HEK293 (cell line): ENCODE results near the gene SRMS.

Experiments
- CTCF ChIA-PET: fragments of 350-600 bp; formaldehyde crosslinking; extraction: SDS; loops from one replicate; lab custom pipeline; 2021; ENCODE audit warnings: antibody characterized with exemption; lab: Yijun Ruan, JAX
- POLR2A ChIA-PET: fragments of 300-600 bp; formaldehyde crosslinking; extraction: SDS; loops from one replicate; lab custom pipeline; 2020; ENCODE audit warnings: antibody characterized with exemption, inconsistent platforms; lab: Yijun Ruan, JAX
- H3K27ac ChIP-seq: fragments of 200-500 bp; sonication (Bioruptor generic); 2 replicates; pipeline ENCODE4 v1.5.1; 2014; ENCODE audit warnings: low read depth, low read length, control low read depth, inconsistent platforms; ENCODE audit errors: extremely low read depth
- H3K36me3 ChIP-seq, 2 experiments: fragments of 200-500 bp in 1 of 2; sonication (Bioruptor generic) in 1 of 2; 1 replicate in 1 of 2; 2 replicates in 1 of 2; pipeline ENCODE4 v1.5.1; 2014 to 2017; ENCODE audit warnings: inconsistent platforms in 2 of 2, low read length in 2 of 2; ENCODE audit not compliant: control insufficient read depth in 2 of 2, insufficient read depth in 1 of 2
- H3K4me1 ChIP-seq: fragments of 200-500 bp; sonication (Bioruptor generic); 2 replicates; pipeline ENCODE4 v1.5.1; 2014; ENCODE audit warnings: mild to moderate bottlenecking, low read length, inconsistent platforms; ENCODE audit not compliant: control insufficient read depth, insufficient read depth
- H3K4me3 ChIP-seq: 2 replicates; pipeline ENCODE4 v1.5.1; 2011; ENCODE audit warnings: low read depth, mild to moderate bottlenecking, control low read depth, low read length, moderate library complexity
- H3K9me3 ChIP-seq: fragments of 200-500 bp; sonication (Bioruptor generic); 2 replicates; pipeline ENCODE4 v1.5.1; 2014; ENCODE audit warnings: low read depth, low read length, inconsistent platforms; ENCODE audit not compliant: control insufficient read depth, insufficient read depth
- ATF2 ChIP-seq: fragments of 450-650 bp; formaldehyde crosslinking; IDR thresholded peaks from 2 replicates; pipeline ENCODE4 v1.5.1; 2016; ENCODE audit warnings: missing biosample characterization, missing genetic modification characterization, low read depth
- KLF16 ChIP-seq: fragments of 450-650 bp; formaldehyde crosslinking; IDR thresholded peaks from 2 replicates; pipeline ENCODE4 v1.5.1; 2017; ENCODE audit warnings: missing biosample characterization, missing genetic modification characterization
- PATZ1 ChIP-seq: fragments of 450-650 bp; formaldehyde crosslinking; IDR thresholded peaks from 2 replicates; pipeline ENCODE4 v1.5.1; 2016; ENCODE audit warnings: missing biosample characterization, missing genetic modification characterization
- PRDM2 ChIP-seq: fragments of 450-650 bp; formaldehyde crosslinking; IDR thresholded peaks from 2 replicates; pipeline ENCODE4 v1.5.1; 2016; ENCODE audit warnings: missing biosample characterization, missing genetic modification characterization, borderline replicate concordance
- TRIM28 ChIP-seq: IDR thresholded peaks from 2 replicates; pipeline ENCODE4 v1.6.1; 2011; ENCODE audit warnings: low read length, control low read depth, borderline replicate concordance
- ZBTB10 ChIP-seq: fragments of 450-650 bp; formaldehyde crosslinking; IDR thresholded peaks from 2 replicates; pipeline ENCODE4 v1.5.1; 2016; ENCODE audit warnings: missing biosample characterization, missing genetic modification characterization
- ZBTB26 ChIP-seq: fragments of 450-650 bp; formaldehyde crosslinking; optimal IDR thresholded peaks from 2 replicates; pipeline ENCODE3; 2016; ENCODE audit warnings: missing biosample characterization, mild to moderate bottlenecking, missing genetic modification characterization
- ZBTB6 ChIP-seq: fragments of 450-650 bp; formaldehyde crosslinking; IDR thresholded peaks from 2 replicates; pipeline ENCODE4 v1.5.1; 2017; ENCODE audit warnings: missing biosample characterization, missing genetic modification characterization
- ZFP69B ChIP-seq: fragments of 450-650 bp; formaldehyde crosslinking; IDR thresholded peaks from 2 replicates; pipeline ENCODE4 v1.5.1; 2016; ENCODE audit warnings: missing biosample characterization, missing genetic modification characterization
- ZIC2 ChIP-seq: fragments of 450-650 bp; formaldehyde crosslinking; IDR thresholded peaks from 2 replicates; pipeline ENCODE4 v1.5.1; 2016; ENCODE audit warnings: missing biosample characterization, missing genetic modification characterization
- ZNF202 ChIP-seq: fragments of 450-650 bp; formaldehyde crosslinking; IDR thresholded peaks from 2 replicates; pipeline ENCODE4 v1.5.1; 2016; ENCODE audit warnings: missing biosample characterization, missing genetic modification characterization, borderline replicate concordance
- ZNF24 ChIP-seq: fragments of 450-650 bp; formaldehyde crosslinking; IDR thresholded peaks from 2 replicates; pipeline ENCODE4 v1.5.1; 2016; ENCODE audit warnings: missing biosample characterization, missing genetic modification characterization
- ZNF335 ChIP-seq: fragments of 450-650 bp; formaldehyde crosslinking; conservative IDR thresholded peaks from 2 replicates; pipeline ENCODE4 v1.5.1; 2016; ENCODE audit warnings: missing biosample characterization, missing genetic modification characterization
- ZNF423 ChIP-seq: fragments of 450-650 bp; formaldehyde crosslinking; IDR thresholded peaks from 2 replicates; pipeline ENCODE4 v1.5.1; 2016; ENCODE audit warnings: missing biosample characterization, missing genetic modification characterization
- ZNF530 ChIP-seq: fragments of 450-650 bp; formaldehyde crosslinking; IDR thresholded peaks from 2 replicates; pipeline ENCODE4 v1.5.1; 2016; ENCODE audit warnings: low read depth, missing biosample characterization, missing genetic modification characterization
- ZNF548 ChIP-seq: fragments of 450-650 bp; formaldehyde crosslinking; IDR thresholded peaks from 2 replicates; pipeline ENCODE4 v1.5.1; 2016; ENCODE audit warnings: missing biosample characterization, missing genetic modification characterization
- ZNF561 ChIP-seq: fragments of 450-650 bp; IDR thresholded peaks from 2 replicates; pipeline ENCODE4 v1.5.1; 2018; ENCODE audit warnings: missing biosample characterization, missing genetic modification characterization, borderline replicate concordance
- ZNF600 ChIP-seq: fragments of 450-650 bp; formaldehyde crosslinking; IDR thresholded peaks from 2 replicates; pipeline ENCODE4 v1.5.1; 2016; ENCODE audit warnings: missing biosample characterization, missing genetic modification characterization
- ZNF707 ChIP-seq: fragments of 450-650 bp; formaldehyde crosslinking; IDR thresholded peaks from 2 replicates; pipeline ENCODE4 v1.5.1; 2016; ENCODE audit warnings: missing biosample characterization, missing genetic modification characterization
- ZSCAN4 ChIP-seq: fragments of 450-650 bp; formaldehyde crosslinking; IDR thresholded peaks from 2 replicates; pipeline ENCODE4 v1.5.1; 2017; ENCODE audit warnings: missing biosample characterization, missing genetic modification characterization

SRMS gene

GRCh38 chr20:63534427-63534830 is 13.1 kb downstream of the SRMS start:
- no peaks in the 10 kb centered on the region for H3K4me1 ChIP-seq
- ChIA-PET CTCF (interaction anchor here (0.6 kb wide), 1 partner anchor 13 kb away, joined by 3 read pairs; no protein-coding TSS in a partner anchor), POLR2A (interaction anchor here (1.4 kb wide), 1 partner anchor 10 kb away, joined by 3 read pairs; no protein-coding TSS in a partner anchor)
- H3K27ac ChIP-seq, result no peak overlapping the region
- H3K9me3 ChIP-seq, result no peaks in the 10 kb centered on the region
- no peak overlapping the region for H3K4me3 ChIP-seq
- H3K36me3 ChIP-seq, result no peaks in the 10 kb centered on the region
- 0 out of 2 replicates have a peak, but pooled peaks have one; percentile 29 for TF ChIP-seq ZIC2 (tag by site-specific recombination)
- no peak for TF ChIP-seq ZFP69B (tag by site-specific recombination)
- TF ChIP-seq PRDM2 (tag by site-specific recombination), result no peak
- no peak for TF ChIP-seq ZNF24 (tag by site-specific recombination)
- TF ChIP-seq ZNF600, result 0 out of 2 replicates have a peak, but pooled peaks have one; percentile 3
- no peak for TF ChIP-seq ZBTB6 (tag by site-specific recombination)
- TF ChIP-seq ZNF548 (tag by site-specific recombination), result no peak
- no peak for TF ChIP-seq KLF16 (tag by site-specific recombination)
- TF ChIP-seq ZNF423 (tag by site-specific recombination), result peak; percentile 77
- no peak for TF ChIP-seq ATF2 (tag by site-specific recombination)
- no peak for TF ChIP-seq ZNF707 (tag by site-specific recombination)
- TF ChIP-seq ZSCAN4, result no peak
- TF ChIP-seq ZBTB26 (tag by site-specific recombination), result peak; percentile 0
- no peak for TF ChIP-seq ZNF202 (tag by site-specific recombination)
- no peak for TF ChIP-seq ZNF561
- 0 out of 2 replicates have a peak, but pooled peaks have one; percentile 32 for TF ChIP-seq ZBTB10 (tag by site-specific recombination)
- no peak for TF ChIP-seq ZNF335 (tag by site-specific recombination)
- no peak for TF ChIP-seq TRIM28
- TF ChIP-seq PATZ1 (tag by site-specific recombination), result no peak
- no peak for TF ChIP-seq ZNF530
